GM20000 (cell line): ENCODE data around the gene GPR157.

Experiments
- DNase-seq: peaks from one replicate; pipeline ENCODE4 v3.0.0; 2012; ENCODE audit warnings: low spot score
- TF ChIP-seq, protein P1 (sequence below): IDR thresholded peaks from 2 replicates; pipeline ENCODE4 v1.5.1; 2012; ENCODE audit warnings: mild to moderate bottlenecking, control low read depth; ENCODE audit errors: extremely low read depth, missing control alignments

The GPR157 gene

DNA sequence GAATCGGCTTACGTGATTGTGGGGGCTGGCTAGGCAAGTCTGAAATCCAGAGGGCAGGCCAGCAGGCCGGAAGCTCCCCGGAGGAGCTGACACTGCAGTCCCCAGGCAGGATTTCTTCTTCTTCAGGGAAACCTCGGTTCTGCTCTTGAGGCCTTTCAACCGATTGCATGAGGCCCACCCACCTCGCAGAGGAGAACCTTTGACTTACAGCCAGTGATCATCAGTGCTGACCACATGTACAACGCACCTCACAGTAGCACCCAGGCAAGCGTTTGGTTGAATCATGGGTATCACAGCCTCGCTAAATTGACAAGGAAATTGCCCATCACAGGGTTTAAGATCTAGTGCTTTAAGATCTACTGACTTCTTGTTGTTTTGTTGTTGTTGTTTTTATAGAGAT lies 23.6 kb upstream of the GPR157 start:
- TF ChIP-seq, protein P1, sequence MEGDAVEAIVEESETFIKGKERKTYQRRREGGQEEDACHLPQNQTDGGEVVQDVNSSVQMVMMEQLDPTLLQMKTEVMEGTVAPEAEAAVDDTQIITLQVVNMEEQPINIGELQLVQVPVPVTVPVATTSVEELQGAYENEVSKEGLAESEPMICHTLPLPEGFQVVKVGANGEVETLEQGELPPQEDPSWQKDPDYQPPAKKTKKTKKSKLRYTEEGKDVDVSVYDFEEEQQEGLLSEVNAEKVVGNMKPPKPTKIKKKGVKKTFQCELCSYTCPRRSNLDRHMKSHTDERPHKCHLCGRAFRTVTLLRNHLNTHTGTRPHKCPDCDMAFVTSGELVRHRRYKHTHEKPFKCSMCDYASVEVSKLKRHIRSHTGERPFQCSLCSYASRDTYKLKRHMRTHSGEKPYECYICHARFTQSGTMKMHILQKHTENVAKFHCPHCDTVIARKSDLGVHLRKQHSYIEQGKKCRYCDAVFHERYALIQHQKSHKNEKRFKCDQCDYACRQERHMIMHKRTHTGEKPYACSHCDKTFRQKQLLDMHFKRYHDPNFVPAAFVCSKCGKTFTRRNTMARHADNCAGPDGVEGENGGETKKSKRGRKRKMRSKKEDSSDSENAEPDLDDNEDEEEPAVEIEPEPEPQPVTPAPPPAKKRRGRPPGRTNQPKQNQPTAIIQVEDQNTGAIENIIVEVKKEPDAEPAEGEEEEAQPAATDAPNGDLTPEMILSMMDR: no peak
- no peak for DNase-seq

DNA sequence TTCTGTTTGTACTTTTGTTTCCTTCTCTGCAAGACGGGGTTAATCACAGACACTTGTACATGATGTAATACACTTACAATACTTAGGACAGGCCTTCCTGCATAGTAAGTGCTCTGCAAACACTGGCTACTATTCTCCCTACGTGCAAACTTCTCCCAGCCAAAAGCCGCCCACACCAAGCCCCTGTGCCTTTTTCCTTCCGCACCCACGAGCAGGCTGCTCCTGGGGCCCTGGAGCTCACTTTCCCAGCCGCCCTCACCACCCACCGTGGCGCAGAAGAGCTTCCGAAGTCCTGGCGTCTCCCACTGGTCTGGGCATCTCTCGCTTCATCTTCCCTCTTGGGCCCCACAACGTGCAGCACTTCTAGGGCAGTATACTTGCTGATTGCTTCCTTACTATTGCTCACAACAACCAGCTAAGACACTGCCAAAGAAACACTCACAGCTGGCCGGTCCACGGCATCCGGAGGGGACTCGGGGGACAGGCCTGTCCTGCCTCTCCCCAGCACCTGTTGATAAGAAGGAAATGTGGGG lies 22.5 kb upstream of the GPR157 start:
- no peak for DNase-seq
- TF ChIP-seq, protein P1: no peak

DNA sequence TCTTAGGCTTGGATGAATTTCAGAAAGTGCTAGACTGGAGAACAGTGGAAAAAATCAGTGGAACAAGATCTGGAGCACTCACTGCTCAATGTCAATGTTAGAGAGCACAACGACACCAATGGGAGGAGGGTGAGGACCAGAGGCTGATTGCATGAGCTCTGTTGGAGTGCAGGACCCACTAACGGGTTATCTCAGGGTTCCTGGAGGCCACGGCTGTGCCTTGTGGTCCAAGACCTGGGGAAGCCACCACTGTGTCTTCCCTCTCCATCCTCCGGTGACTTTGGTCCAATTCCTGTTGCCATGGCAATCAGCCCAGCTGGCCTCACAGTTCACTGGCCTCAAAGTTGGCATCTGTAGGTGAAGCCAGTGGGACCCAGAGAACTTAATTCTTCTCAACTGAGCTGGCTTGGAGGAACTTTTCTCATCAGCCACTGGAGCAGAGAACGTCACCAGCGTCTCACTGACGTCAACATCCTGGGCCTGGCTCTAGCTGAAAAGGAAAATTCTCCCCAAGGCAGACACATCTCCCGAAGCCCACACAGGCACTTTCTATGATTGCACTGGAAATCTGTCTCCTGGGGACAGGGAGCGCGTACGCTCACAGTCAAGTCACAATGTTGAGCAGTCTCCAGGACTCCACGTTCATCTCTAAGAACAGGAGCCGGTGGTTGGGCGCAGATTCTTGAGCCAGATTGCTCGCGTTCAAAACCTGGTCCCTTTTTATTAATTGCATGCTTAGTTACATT lies 21.9 kb upstream of the GPR157 start:
- DNase-seq: no peak

DNA sequence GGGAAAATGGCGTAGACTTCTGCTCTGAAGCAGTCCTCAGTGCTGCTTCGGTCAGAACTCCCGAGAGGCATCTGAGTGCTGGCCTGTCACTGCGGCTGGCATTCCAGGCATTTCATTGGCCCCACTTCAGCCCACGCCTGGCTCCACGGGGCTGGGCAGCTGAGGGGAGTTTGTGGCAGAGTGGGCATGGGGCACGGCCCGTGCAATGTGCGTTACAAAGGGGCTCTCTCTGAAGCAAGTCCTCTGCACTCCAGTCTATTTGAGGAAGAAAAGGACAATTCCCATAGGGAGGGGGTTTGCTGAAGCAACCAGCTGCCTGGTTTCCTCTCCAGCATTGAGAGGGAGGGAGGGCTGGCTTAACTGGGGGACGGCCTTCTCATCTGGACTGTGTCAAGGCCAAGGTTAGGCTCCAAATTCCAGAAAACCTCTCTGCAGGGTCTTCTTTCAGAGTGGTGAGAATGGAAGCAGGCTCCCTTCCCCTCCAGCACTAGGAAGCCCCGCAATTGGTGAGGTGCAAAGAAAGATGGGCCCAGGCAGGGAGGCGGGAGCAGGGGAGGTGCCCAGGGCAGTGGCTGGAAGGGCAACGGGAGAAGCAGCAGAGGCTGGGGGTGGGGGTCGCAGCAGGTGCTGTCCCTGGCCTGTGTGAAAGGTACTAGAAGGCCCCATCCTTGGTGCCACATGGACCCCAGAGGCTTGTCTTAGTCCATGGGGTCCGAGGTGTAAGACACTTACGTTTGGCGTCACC lies 21.1 kb upstream of the GPR157 start:
- TF ChIP-seq, protein P1: no peak
- no peak for DNase-seq

More for the DNA sequence above, 21.9 kb upstream of the GPR157 start:
- TF ChIP-seq, protein P1: no peak

DNA sequence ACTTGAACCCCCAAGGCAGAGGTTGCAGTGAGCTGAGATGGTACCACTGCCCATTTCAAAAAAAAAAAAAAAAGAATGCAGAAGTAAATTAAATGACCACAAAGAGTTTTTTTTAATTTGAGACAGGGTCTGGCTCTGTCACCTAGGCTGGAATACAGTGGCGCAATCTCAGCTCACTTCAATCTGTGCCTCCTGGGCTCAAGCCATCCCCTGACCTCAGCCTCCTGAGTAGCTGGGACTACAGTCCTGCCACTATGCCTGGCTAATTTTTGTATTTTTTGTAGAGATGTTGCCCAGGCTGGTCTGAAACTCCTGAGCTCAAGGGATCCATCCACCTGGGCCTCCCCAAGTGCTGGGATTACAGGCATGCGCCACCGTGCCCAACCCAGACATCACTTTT lies 20.2 kb upstream of the GPR157 start:
- no peak for DNase-seq
- TF ChIP-seq, protein P1: no peak

DNA sequence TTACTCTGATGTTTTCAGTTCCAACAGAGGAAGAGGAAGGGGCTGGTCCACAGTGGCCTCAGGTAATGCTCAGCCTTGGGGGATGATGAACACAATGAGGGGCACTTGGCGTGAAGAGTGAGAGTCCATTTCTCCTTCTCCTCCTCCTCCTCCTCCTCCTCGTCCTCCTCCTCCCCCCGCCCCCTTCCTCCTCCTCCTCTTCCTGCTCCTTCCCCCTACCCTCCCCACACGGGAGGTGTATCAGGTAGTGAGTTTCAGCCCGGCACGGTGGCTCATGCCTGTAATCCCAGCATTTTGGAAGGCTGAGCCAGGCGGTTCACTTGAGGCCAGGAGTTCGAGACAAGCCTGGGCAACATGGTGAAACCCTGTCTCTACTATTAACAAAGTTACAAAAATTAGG lies 17.3 kb upstream of the GPR157 start:
- TF ChIP-seq, protein P1: no peak

DNA sequence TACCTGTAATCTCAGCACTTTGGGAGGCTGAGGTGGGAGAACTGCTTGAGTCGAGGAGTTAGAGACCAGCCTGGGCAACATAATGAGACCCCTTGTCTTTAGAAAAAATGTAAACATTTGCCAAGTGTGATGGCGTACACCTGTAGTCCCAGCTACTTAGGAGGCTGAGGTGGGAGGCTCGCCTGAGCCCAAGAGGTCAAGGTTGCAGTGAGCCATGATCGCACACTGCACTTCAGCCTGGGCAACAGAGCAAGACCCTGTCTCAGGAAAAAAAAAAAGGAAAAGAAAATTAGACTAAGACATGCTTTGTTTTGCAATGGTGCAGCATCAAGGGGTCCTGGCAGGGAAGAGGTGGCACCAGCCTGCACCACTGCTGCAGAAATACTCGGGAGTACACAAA lies 16.8 kb upstream of the GPR157 start:
- DNase-seq: no peak
- TF ChIP-seq, protein P1: no peak

More for the DNA sequence above, 17.3 kb upstream of the GPR157 start:
- DNase-seq: no peak
